HUDEP-2 (cell line): ENCODE data around the gene CIART.
"Not testable (repeated sequence)": the region's sequence is repeated elsewhere in the genome, so short reads cannot be mapped to it uniquely, and the experiment has no call there.

Experiments used
- DNase-seq, 76 experiments: peaks; one replicate each; lab custom pipeline; 2025; ENCODE audit not compliant: unreplicated experiment in 76 of 76; lab: John Stamatoyannopoulos, UW

CIART gene

GRCh38 chr1:150302338-150302737 lies 20.0 kb downstream of the CIART start:
- DNase-seq: no peak

GRCh38 chr1:150302902-150303301 lies 20.5 kb downstream of the CIART start:
- no peak for DNase-seq

- not testable (repeated sequence) for DNase-seq
Observed at GRCh38 chr1:150308585-150308984, 26.2 kb downstream of the CIART start.

GRCh38 chr1:150309758-150310508 lies 27.6 kb downstream of the CIART start:
- DNase-seq: peak in 1 of 76 experiments; percentile 15

GRCh38 chr1:150311762-150312161 lies 29.4 kb downstream of the CIART start:
- no peak for DNase-seq

- DNase-seq: not testable (repeated sequence)
Observed at GRCh38 chr1:150314691-150315090, 32.3 kb downstream of the CIART start.

GRCh38 chr1:150320667-150320978 lies 38.3 kb downstream of the CIART start:
- DNase-seq: no peak

- no peak for DNase-seq
Observed at GRCh38 chr1:150321826-150322166, 39.4 kb downstream of the CIART start.

GRCh38 chr1:150322310-150322709 lies 40.0 kb downstream of the CIART start:
- DNase-seq: no peak

GRCh38 chr1:150332651-150333290 lies 50.4 kb downstream of the CIART start:
- DNase-seq: no peak
